Activated CD4-positive, alpha-beta T cell treated with anti-CD3 and anti-CD28 coated beads, Interleukin-2, amount 10 ng/mL, durations not matched to agents 7 days and 5 days (primary cell): ENCODE measurements around the gene MAP3K7CL. TPM values are rescaled to one million over a fixed set of nuclear protein-coding genes. Genes with fewer than 3 reads are reported as not detected.

ENCODE experiments used
- CTCF ChIA-PET: fragments of 350-600 bp; sonication (Branson Sonifier 250); formaldehyde crosslinking; loops from one replicate; lab custom pipeline; 2021; ENCODE audit warnings: antibody characterized with exemption; lab: Charles Lee
- POLR2A ChIA-PET: fragments of 350-600 bp; sonication (Branson Sonifier 250); formaldehyde crosslinking; loops from one replicate; lab custom pipeline; 2021; ENCODE audit warnings: antibody characterized with exemption; lab: Charles Lee
- DNase-seq: peaks from one replicate; pipeline ENCODE4 v3.0.0-alpha.2; 2020
- H3K27ac Mint-ChIP-seq: one replicate; pipeline ENCODE4 v1.8.0; 2021; ENCODE audit warnings: mild to moderate bottlenecking, moderate library complexity, mixed read lengths
- H3K27me3 Mint-ChIP-seq: one replicate; pipeline ENCODE4 v1.8.0; 2021; ENCODE audit warnings: mixed read lengths
- H3K36me3 Mint-ChIP-seq: one replicate; pipeline ENCODE4 v1.8.0; 2021; ENCODE audit warnings: low read depth, mixed read lengths
- H3K4me1 Mint-ChIP-seq: one replicate; pipeline ENCODE4 v1.8.0; 2021; ENCODE audit warnings: mixed read lengths
- H3K4me3 Mint-ChIP-seq: one replicate; pipeline ENCODE4 v1.8.0; 2021; ENCODE audit warnings: mild to moderate bottlenecking, moderate library complexity, mixed read lengths
- H3K9me3 Mint-ChIP-seq: one replicate; pipeline ENCODE4 v1.8.0; 2021; ENCODE audit warnings: mixed read lengths
- total RNA-seq, 2 experiments: library from RNA; stranded (reverse); gene quantifications; one replicate each; pipeline ENCODE4 v1.2.3, GENCODE V29; 2021

The MAP3K7CL gene
- total RNA-seq, 2 experiments from 2014 or later: 5.0 to 6.6 TPM

GRCh38 chr21:29193901-29194300, 63.5 kb downstream of the MAP3K7CL start:
- H3K4me1 Mint-ChIP-seq: peaks cover 18% of the 10 kb centered on the region
- H3K27me3 Mint-ChIP-seq: no peaks in the 10 kb centered on the region
- H3K36me3 Mint-ChIP-seq: peaks cover 9% of the 10 kb centered on the region
- no peak for DNase-seq
- H3K9me3 Mint-ChIP-seq: peaks cover 13% of the 10 kb centered on the region
- H3K27ac Mint-ChIP-seq: no peak overlapping the region
- CTCF ChIA-PET: interaction anchor here (1.0 kb wide), 1 partner anchor 103 kb away, joined by 3 read pairs; no protein-coding TSS in a partner anchor
- no peak overlapping the region for H3K4me3 Mint-ChIP-seq
- POLR2A ChIA-PET: no interaction called here

GRCh38 chr21:29194342-29194741, 63.9 kb downstream of the MAP3K7CL start:
- ChIA-PET CTCF (interaction anchor here (1.0 kb wide), 1 partner anchor 103 kb away, joined by 3 read pairs; no protein-coding TSS in a partner anchor), POLR2A (no interaction called here)
- DNase-seq: no peak
- H3K36me3 Mint-ChIP-seq: peaks cover 13% of the 10 kb centered on the region
- peaks cover 18% of the 10 kb centered on the region for H3K4me1 Mint-ChIP-seq
- H3K27ac Mint-ChIP-seq: no peak overlapping the region
- H3K27me3 Mint-ChIP-seq: no peaks in the 10 kb centered on the region
- H3K9me3 Mint-ChIP-seq: peaks cover 17% of the 10 kb centered on the region
- H3K4me3 Mint-ChIP-seq: no peak overlapping the region

GRCh38 chr21:29194847-29195246, 64.4 kb downstream of the MAP3K7CL start:
- Mint-ChIP-seq H3K9me3 (peaks cover 18% of the 10 kb centered on the region), H3K27ac (no peak overlapping the region), H3K4me3 (no peak overlapping the region), H3K4me1 (peaks cover 18% of the 10 kb centered on the region), H3K36me3 (peaks cover 13% of the 10 kb centered on the region), H3K27me3 (no peaks in the 10 kb centered on the region)
- no peak for DNase-seq
- POLR2A ChIA-PET: no interaction called here
- CTCF ChIA-PET: interaction anchor here (1.0 kb wide), 1 partner anchor 104 kb away, joined by 3 read pairs; no protein-coding TSS in a partner anchor

GRCh38 chr21:29195981-29196669, 65.7 kb downstream of the MAP3K7CL start:
- Mint-ChIP-seq H3K4me3 (peak overlapping the region; percentile 31), H3K9me3 (peaks cover 26% of the 10 kb centered on the region), H3K36me3 (peaks cover 20% of the 10 kb centered on the region), H3K4me1 (peaks cover 18% of the 10 kb centered on the region), H3K27me3 (peaks cover 1% of the 10 kb centered on the region), H3K27ac (peak overlapping the region; percentile 74)
- ChIA-PET CTCF (interaction anchor here (0.8 to 1.0 kb wide), 3 partner anchors 9 to 119 kb away, joined by 3 to 4 read pairs (median 4); no protein-coding TSS in a partner anchor), POLR2A (no interaction called here)
- DNase-seq: peak; percentile 59

GRCh38 chr21:29196670-29197191, 66.3 kb downstream of the MAP3K7CL start:
- H3K36me3 Mint-ChIP-seq: peaks cover 24% of the 10 kb centered on the region
- H3K9me3 Mint-ChIP-seq: peaks cover 33% of the 10 kb centered on the region
- H3K27ac Mint-ChIP-seq: peak overlapping the region; percentile 74
- peaks cover 18% of the 10 kb centered on the region for H3K4me1 Mint-ChIP-seq
- ChIA-PET POLR2A (no interaction called here), CTCF (interaction anchor here (0.8 to 1.3 kb wide), 3 partner anchors 9 to 120 kb away, joined by 4 read pairs; no protein-coding TSS in a partner anchor)
- no peak for DNase-seq
- H3K4me3 Mint-ChIP-seq: peak overlapping the region; percentile 31
- H3K27me3 Mint-ChIP-seq: peaks cover 1% of the 10 kb centered on the region

GRCh38 chr21:29201186-29201585, 70.7 kb downstream of the MAP3K7CL start:
- peaks cover 12% of the 10 kb centered on the region for H3K4me1 Mint-ChIP-seq
- no peak overlapping the region for H3K4me3 Mint-ChIP-seq
- DNase-seq: no peak
- H3K9me3 Mint-ChIP-seq: peaks cover 48% of the 10 kb centered on the region
- peaks cover 1% of the 10 kb centered on the region for H3K27me3 Mint-ChIP-seq
- ChIA-PET CTCF (interaction anchor here (0.8 kb wide), 1 partner anchor 60 kb away, joined by 3 read pairs; no protein-coding TSS in a partner anchor), POLR2A (no interaction called here)
- H3K27ac Mint-ChIP-seq: no peak overlapping the region
- peaks cover 26% of the 10 kb centered on the region for H3K36me3 Mint-ChIP-seq

GRCh38 chr21:29205009-29205408, 74.6 kb downstream of the MAP3K7CL start:
- peaks cover 12% of the 10 kb centered on the region for H3K36me3 Mint-ChIP-seq
- DNase-seq: no peak
- ChIA-PET CTCF (interaction anchor here (0.7 to 2.0 kb wide), 3 partner anchors 17 to 119 kb away, joined by 3 to 5 read pairs (median 3); no protein-coding TSS in a partner anchor), POLR2A (no interaction called here)
- H3K9me3 Mint-ChIP-seq: peaks cover 29% of the 10 kb centered on the region
- H3K27me3 Mint-ChIP-seq: peaks cover 1% of the 10 kb centered on the region
- H3K4me1 Mint-ChIP-seq: peaks cover 2% of the 10 kb centered on the region
- no peak overlapping the region for H3K4me3 Mint-ChIP-seq
- no peak overlapping the region for H3K27ac Mint-ChIP-seq

GRCh38 chr21:29205988-29206387, 75.5 kb downstream of the MAP3K7CL start:
- Mint-ChIP-seq H3K36me3 (peaks cover 6% of the 10 kb centered on the region), H3K4me1 (peaks cover 3% of the 10 kb centered on the region), H3K4me3 (no peak overlapping the region), H3K27me3 (peaks cover under 1% of the 10 kb centered on the region), H3K27ac (no peak overlapping the region), H3K9me3 (peaks cover 25% of the 10 kb centered on the region)
- CTCF ChIA-PET: interaction anchor here (0.8 to 2.0 kb wide), 2 partner anchors 9 to 28 kb away, joined by 4 to 5 read pairs; no protein-coding TSS in a partner anchor
- POLR2A ChIA-PET: no interaction called here
- DNase-seq: no peak

- DNase-seq: no peak
- Mint-ChIP-seq H3K4me1 (peaks cover 3% of the 10 kb centered on the region), H3K36me3 (peaks cover 3% of the 10 kb centered on the region), H3K27me3 (no peaks in the 10 kb centered on the region), H3K27ac (no peak overlapping the region), H3K9me3 (peaks cover 23% of the 10 kb centered on the region), H3K4me3 (no peak overlapping the region)
- ChIA-PET CTCF (interaction anchor here (2.0 kb wide), 1 partner anchor 28 kb away, joined by 5 read pairs; no protein-coding TSS in a partner anchor), POLR2A (no interaction called here)
Observed at GRCh38 chr21:29206445-29206844, 76.0 kb downstream of the MAP3K7CL start.

- ChIA-PET CTCF (no interaction called here), POLR2A (no interaction called here)
- Mint-ChIP-seq H3K4me1 (peaks cover 3% of the 10 kb centered on the region), H3K27me3 (no peaks in the 10 kb centered on the region), H3K27ac (no peak overlapping the region), H3K36me3 (peaks cover 1% of the 10 kb centered on the region), H3K4me3 (no peak overlapping the region), H3K9me3 (peaks cover 15% of the 10 kb centered on the region)
- no peak for DNase-seq
Observed at GRCh38 chr21:29207201-29207600, 76.8 kb downstream of the MAP3K7CL start.

- DNase-seq: no peak
Observed at GRCh38 chr21:29208044-29208681, 77.7 kb downstream of the MAP3K7CL start.

GRCh38 chr21:29208682-29209059, 78.2 kb downstream of the MAP3K7CL start:
- Mint-ChIP-seq H3K27me3 (no peaks in the 10 kb centered on the region), H3K4me1 (peaks cover 3% of the 10 kb centered on the region), H3K36me3 (no peaks in the 10 kb centered on the region), H3K9me3 (peaks cover 4% of the 10 kb centered on the region), H3K27ac (no peak overlapping the region), H3K4me3 (no peak overlapping the region)
- POLR2A ChIA-PET: interaction anchor here (0.6 to 1.1 kb wide), 2 partner anchors 25 to 82 kb away, joined by 3 to 5 read pairs; no protein-coding TSS in a partner anchor
- CTCF ChIA-PET: no interaction called here
- no peak for DNase-seq

More at GRCh38 chr21:29208044-29208681, 77.7 kb downstream of the MAP3K7CL start:
- no peaks in the 10 kb centered on the region for H3K27me3 Mint-ChIP-seq
- no peak overlapping the region for H3K27ac Mint-ChIP-seq
- H3K36me3 Mint-ChIP-seq: no peaks in the 10 kb centered on the region
- peaks cover 7% of the 10 kb centered on the region for H3K9me3 Mint-ChIP-seq
- CTCF ChIA-PET: no interaction called here
- H3K4me3 Mint-ChIP-seq: no peak overlapping the region
- POLR2A ChIA-PET: interaction anchor here (0.6 kb wide), 1 partner anchor 83 kb away, joined by 5 read pairs; no protein-coding TSS in a partner anchor
- H3K4me1 Mint-ChIP-seq: peaks cover 3% of the 10 kb centered on the region
